GM23338 (cell line): ENCODE measurements around the gene TMEM169. TPM values are rescaled to one million over a fixed set of nuclear protein-coding genes. Genes with fewer than 3 reads are reported as not detected.

Experiments used
- ATAC-seq: fragments of 200-7000 bp; cut with Tn5 transposase; 3 replicates; pipeline ENCODE4 v1.9.1; 2020
- DNase-seq: peaks from one replicate; pipeline ENCODE4 v3.0.0-alpha.2; 2015; ENCODE audit warnings: low spot score
- H2AFZ ChIP-seq: fragments of 200-600 bp; sonication (generic); 2 replicates; pipeline ENCODE4 v1.8.0; 2016; ENCODE audit warnings: antibody characterized with exemption, mild to moderate bottlenecking, moderate library complexity
- H3F3A ChIP-seq: fragments of 200-600 bp; sonication (generic); replicated peaks from 2 replicates; pipeline ENCODE4 v1.8.0; 2017; ENCODE audit warnings: antibody characterized with exemption, mixed run types, low read depth
- H3K27ac ChIP-seq: fragments of 200-600 bp; sonication (generic); 2 replicates; pipeline ENCODE4 v1.6.1; 2016; ENCODE audit warnings: low read depth
- H3K27me3 ChIP-seq: fragments of 200-600 bp; sonication (generic); 2 replicates; pipeline ENCODE4 v1.8.0; 2016; ENCODE audit warnings: mild to moderate bottlenecking, mixed run types, moderate library complexity; ENCODE audit not compliant: insufficient read depth
- H3K36me3 ChIP-seq: fragments of 200-600 bp; sonication (generic); 2 replicates; pipeline ENCODE4 v1.8.0; 2016; ENCODE audit warnings: mild to moderate bottlenecking; ENCODE audit not compliant: insufficient read depth
- H3K4me1 ChIP-seq: fragments of 200-600 bp; sonication (generic); 2 replicates; pipeline ENCODE4 v1.8.0; 2016; ENCODE audit warnings: mild to moderate bottlenecking, moderate library complexity; ENCODE audit not compliant: insufficient read depth
- H3K4me2 ChIP-seq: fragments of 200-600 bp; sonication (generic); 2 replicates; pipeline ENCODE4 v1.7.1; 2017; ENCODE audit warnings: mixed run types
- H3K4me3 ChIP-seq: fragments of 200-600 bp; sonication (generic); 2 replicates; pipeline ENCODE4 v1.6.1; 2016; ENCODE audit warnings: mixed run types
- H3K79me2 ChIP-seq: fragments of 200-600 bp; sonication (generic); replicated peaks from 2 replicates; pipeline ENCODE4 v1.8.0; 2017; ENCODE audit warnings: mild to moderate bottlenecking; ENCODE audit not compliant: insufficient read depth
- H3K9me2 ChIP-seq: fragments of 200-600 bp; sonication (generic); 2 replicates; pipeline ENCODE4 v1.8.0; 2017; ENCODE audit not compliant: insufficient read depth
- H4K20me1 ChIP-seq: fragments of 200-600 bp; sonication (generic); replicated peaks from 2 replicates; pipeline ENCODE4 v1.8.0; 2017; ENCODE audit warnings: mild to moderate bottlenecking; ENCODE audit not compliant: insufficient read depth
- H3K27ac Mint-ChIP-seq: 2 replicates; pipeline ENCODE4 v1.8.0; 2020; ENCODE audit warnings: inconsistent platforms, mild to moderate bottlenecking, moderate library complexity, mixed read lengths
- H3K27me3 Mint-ChIP-seq: 3 replicates; pipeline ENCODE4 v1.8.0; 2022; ENCODE audit warnings: low read depth, mild to moderate bottlenecking, moderate library complexity, mixed read lengths, inconsistent platforms; ENCODE audit not compliant: insufficient read depth, poor library complexity
- H3K36me3 Mint-ChIP-seq: 3 replicates; pipeline ENCODE4 v1.8.0; 2021; ENCODE audit warnings: low read depth, mild to moderate bottlenecking, inconsistent platforms, moderate library complexity, mixed read lengths
- H3K4me1 Mint-ChIP-seq: 3 replicates; pipeline ENCODE4 v1.8.0; 2020; ENCODE audit warnings: mild to moderate bottlenecking, inconsistent platforms, mixed read lengths
- H3K4me3 Mint-ChIP-seq: 3 replicates; pipeline ENCODE4 v1.8.0; 2021; ENCODE audit warnings: moderate library complexity, mild to moderate bottlenecking, inconsistent platforms, mixed read lengths
- H3K9me3 Mint-ChIP-seq: 3 replicates; pipeline ENCODE4 v1.8.0; 2020; ENCODE audit warnings: moderate library complexity, mild to moderate bottlenecking, inconsistent platforms, mixed read lengths
- CREB1 ChIP-seq: fragments of 250-450 bp; sonication (Bioruptor Pico); IDR thresholded peaks from 2 replicates; pipeline ENCODE4 v1.5.0; 2020; ENCODE audit warnings: low read depth, mild to moderate bottlenecking, moderate library complexity
- CTCF ChIP-seq, 2 experiments: fragments of 200-600 bp in 1 of 2; sonication (generic) in 1 of 2; conservative IDR thresholded peaks; 2 replicates each; pipeline versions ENCODE4 v1.5.1 to v1.6.1; 2016 to 2017; ENCODE audit warnings: antibody characterized with exemption in 2 of 2, low read depth in 2 of 2, mild to moderate bottlenecking in 2 of 2, moderate library complexity in 1 of 2
- ETS1 ChIP-seq: IDR thresholded peaks from 2 replicates; pipeline ENCODE4 v1.6.1; 2016; ENCODE audit warnings: antibody characterized with exemption
- EZH2 ChIP-seq: fragments of 200-600 bp; sonication (generic); IDR thresholded peaks from one replicate; pipeline ENCODE4 v1.8.0; 2017; ENCODE audit warnings: antibody characterized with exemption, mild to moderate bottlenecking, low read depth; ENCODE audit not compliant: unreplicated experiment
- EZH2phosphoT487 ChIP-seq: fragments of 200-600 bp; sonication (generic); IDR thresholded peaks from one replicate; pipeline ENCODE4 v1.8.1; 2018; ENCODE audit warnings: antibody characterized with exemption; ENCODE audit not compliant: unreplicated experiment
- JUNB ChIP-seq: IDR thresholded peaks from one replicate; pipeline ENCODE4 v1.6.1; 2016; ENCODE audit warnings: antibody characterized with exemption; ENCODE audit not compliant: unreplicated experiment
- NANOG ChIP-seq: IDR thresholded peaks from 2 replicates; pipeline ENCODE4 v1.6.1; 2016; ENCODE audit warnings: antibody characterized with exemption, borderline replicate concordance
- POLR2AphosphoS5 ChIP-seq: IDR thresholded peaks from 2 replicates; pipeline ENCODE4 v1.6.1; 2016; ENCODE audit warnings: antibody characterized with exemption, low read depth
- STAT1 ChIP-seq: IDR thresholded peaks from one replicate; pipeline ENCODE4 v1.6.1; 2016; ENCODE audit warnings: antibody characterized with exemption; ENCODE audit not compliant: unreplicated experiment
- ZNF114 ChIP-seq: fragments of 250-450 bp; sonication (Bioruptor Pico); IDR thresholded peaks from 2 replicates; pipeline ENCODE4 v1.5.0; 2020; ENCODE audit warnings: mild to moderate bottlenecking, moderate library complexity
- ZNF331 ChIP-seq: fragments of 250-450 bp; sonication (Bioruptor Pico); IDR thresholded peaks from 2 replicates; pipeline ENCODE4 v1.5.0; 2020; ENCODE audit warnings: low read depth, mild to moderate bottlenecking, moderate library complexity
- ZNF462 ChIP-seq: fragments of 250-450 bp; sonication (Bioruptor Pico); IDR thresholded peaks from 2 replicates; pipeline ENCODE4 v1.5.0; 2020; ENCODE audit warnings: mild to moderate bottlenecking, moderate library complexity
- polyA plus RNA-seq: library from polyadenylated mRNA; unstranded; fragments of >200 nt; fragmentation: Nextera tagmentation; extraction: Ambion mirVana; gene quantifications from 2 replicates; pipeline ENCODE4 v1.2.1, GENCODE V29; 2016
- total RNA-seq: library from RNA; depleted of rRNA; stranded (reverse); fragments of >200 nt; shearing (Covaris generic); gene quantifications from 2 replicates; pipeline ENCODE4 v1.2.3, GENCODE V29; 2014
- TF ChIP-seq, protein P1 (sequence below): IDR thresholded peaks from one replicate; pipeline ENCODE4 v1.6.1; 2018; ENCODE audit warnings: antibody characterized with exemption; ENCODE audit not compliant: unreplicated experiment

The TMEM169 gene
- total and polyA plus RNA-seq, 2 experiments from 2014 or later = 1.4 to 3.9 TPM

GRCh38 chr2:216108310-216108966 lies 26.7 kb downstream of the TMEM169 start:
- DNase-seq (peak; percentile 53), ATAC-seq (peak; percentile 20)
- Mint-ChIP-seq H3K27ac (peak overlapping the region; percentile 100), H3K4me1 (peaks cover 43% of the 10 kb centered on the region), H3K9me3 (no peaks in the 10 kb centered on the region), H3K4me3 (peak overlapping the region; percentile 100), H3K36me3 (peaks cover 42% of the 10 kb centered on the region), H3K27me3 (peaks cover 9% of the 10 kb centered on the region)
- H2AFZ ChIP-seq = no peak overlapping the region
- peaks cover 39% of the 10 kb centered on the region for H3K79me2 ChIP-seq
- peak overlapping the region; percentile 89 for H3K27ac ChIP-seq
- H3F3A ChIP-seq = peaks cover 29% of the 10 kb centered on the region
- peaks cover 29% of the 10 kb centered on the region for H3K36me3 ChIP-seq
- no peaks in the 10 kb centered on the region; the same call in 1 of the 2 replicates for H4K20me1 ChIP-seq
- 0 out of 2 replicates have a peak, but pooled peaks cover under 1% of the 10 kb centered on the region for H3K9me2 ChIP-seq
- peak overlapping the region; percentile 15 for H3K4me3 ChIP-seq
- peaks cover 18% of the 10 kb centered on the region; the same call in 1 of the 2 replicates for H3K4me1 ChIP-seq
- TF ChIP-seq CTCF (conservative IDR thresholded peaks at IDR 0.05; ENCODE audit: low read depth in 2 of 2) = no peak
- TF ChIP-seq POLR2AphosphoS5 = no peak
- TF ChIP-seq ETS1 = no peak
- no peak for TF ChIP-seq CREB1 (CRISPR knock-in tag)
- TF ChIP-seq STAT1 = no peak
- TF ChIP-seq ZNF114 (CRISPR knock-in tag) = no peak
- no peak for TF ChIP-seq ZNF331 (CRISPR knock-in tag)
- TF ChIP-seq, protein P1, sequence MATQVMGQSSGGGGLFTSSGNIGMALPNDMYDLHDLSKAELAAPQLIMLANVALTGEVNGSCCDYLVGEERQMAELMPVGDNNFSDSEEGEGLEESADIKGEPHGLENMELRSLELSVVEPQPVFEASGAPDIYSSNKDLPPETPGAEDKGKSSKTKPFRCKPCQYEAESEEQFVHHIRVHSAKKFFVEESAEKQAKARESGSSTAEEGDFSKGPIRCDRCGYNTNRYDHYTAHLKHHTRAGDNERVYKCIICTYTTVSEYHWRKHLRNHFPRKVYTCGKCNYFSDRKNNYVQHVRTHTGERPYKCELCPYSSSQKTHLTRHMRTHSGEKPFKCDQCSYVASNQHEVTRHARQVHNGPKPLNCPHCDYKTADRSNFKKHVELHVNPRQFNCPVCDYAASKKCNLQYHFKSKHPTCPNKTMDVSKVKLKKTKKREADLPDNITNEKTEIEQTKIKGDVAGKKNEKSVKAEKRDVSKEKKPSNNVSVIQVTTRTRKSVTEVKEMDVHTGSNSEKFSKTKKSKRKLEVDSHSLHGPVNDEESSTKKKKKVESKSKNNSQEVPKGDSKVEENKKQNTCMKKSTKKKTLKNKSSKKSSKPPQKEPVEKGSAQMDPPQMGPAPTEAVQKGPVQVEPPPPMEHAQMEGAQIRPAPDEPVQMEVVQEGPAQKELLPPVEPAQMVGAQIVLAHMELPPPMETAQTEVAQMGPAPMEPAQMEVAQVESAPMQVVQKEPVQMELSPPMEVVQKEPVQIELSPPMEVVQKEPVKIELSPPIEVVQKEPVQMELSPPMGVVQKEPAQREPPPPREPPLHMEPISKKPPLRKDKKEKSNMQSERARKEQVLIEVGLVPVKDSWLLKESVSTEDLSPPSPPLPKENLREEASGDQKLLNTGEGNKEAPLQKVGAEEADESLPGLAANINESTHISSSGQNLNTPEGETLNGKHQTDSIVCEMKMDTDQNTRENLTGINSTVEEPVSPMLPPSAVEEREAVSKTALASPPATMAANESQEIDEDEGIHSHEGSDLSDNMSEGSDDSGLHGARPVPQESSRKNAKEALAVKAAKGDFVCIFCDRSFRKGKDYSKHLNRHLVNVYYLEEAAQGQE = no peak
- no peak for TF ChIP-seq EZH2phosphoT487
- TF ChIP-seq EZH2 = no peak
- no peak for TF ChIP-seq ZNF462 (CRISPR knock-in tag)
- TF ChIP-seq JUNB = no peak
- TF ChIP-seq NANOG = no peak
- H3K27me3 ChIP-seq = no peaks in the 10 kb centered on the region
- peak overlapping the region; percentile 72 for H3K4me2 ChIP-seq
